GM12878 (cell line): ENCODE data around the gene USPL1. TPM values are rescaled to one million over a fixed set of nuclear protein-coding genes. Genes with fewer than 3 reads are reported as not detected.

Experiments used
- ATF7 ChIP-seq: fragments of 450-650 bp; IDR thresholded peaks from 2 replicates; pipeline ENCODE4 v1.6.1; 2016; ENCODE audit warnings: low read depth, mild to moderate bottlenecking
- BCL11A ChIP-seq: IDR thresholded peaks from 2 replicates; pipeline ENCODE4 v1.6.1; 2011; ENCODE audit warnings: low read depth, low read length
- CREM ChIP-seq: IDR thresholded peaks from 2 replicates; pipeline ENCODE4 v1.6.1; 2014; ENCODE audit warnings: antibody characterized with exemption, low read depth
- CTCF ChIP-seq, 3 experiments: IDR thresholded peaks in 2 of 3; conservative IDR thresholded peaks in 1 of 3; 2 replicates each; pipeline ENCODE4 v1.5.1; 2011; ENCODE audit warnings: low read depth in 3 of 3, low read length in 3 of 3, mild to moderate bottlenecking in 3 of 3, control low read depth in 2 of 3, moderate library complexity in 2 of 3, inconsistent platforms in 1 of 3, mixed read lengths in 1 of 3; ENCODE audit not compliant: control insufficient read depth in 2 of 3, insufficient read depth in 1 of 3; ENCODE audit errors: extremely low read depth in 1 of 3
- EGR1 ChIP-seq, 2 experiments: IDR thresholded peaks; 1 replicate in 1 of 2; 2 replicates in 1 of 2; pipeline ENCODE4 v1.6.1; 2011 to 2012; ENCODE audit warnings: low read depth in 2 of 2, low read length in 2 of 2, borderline replicate concordance in 1 of 2, mild to moderate bottlenecking in 1 of 2, moderate library complexity in 1 of 2
- GATAD2B ChIP-seq: fragments of 450-650 bp; conservative IDR thresholded peaks from 2 replicates; pipeline ENCODE4 v1.6.1; 2017; ENCODE audit warnings: low read depth, mild to moderate bottlenecking, moderate library complexity
- KLF5 ChIP-seq: fragments of 450-650 bp; IDR thresholded peaks from 2 replicates; pipeline ENCODE4 v1.6.1; 2014; ENCODE audit warnings: mild to moderate bottlenecking; ENCODE audit not compliant: partially characterized antibody
- MEF2A ChIP-seq: IDR thresholded peaks from 2 replicates; pipeline ENCODE4 v1.6.1; 2011; ENCODE audit warnings: low read depth, mild to moderate bottlenecking, low read length, moderate library complexity; ENCODE audit not compliant: insufficient read depth
- MLLT1 ChIP-seq: fragments of 450-650 bp; IDR thresholded peaks from 2 replicates; pipeline ENCODE4 v1.6.1; 2016; ENCODE audit warnings: mild to moderate bottlenecking
- POLR2AphosphoS2 ChIP-seq: IDR thresholded peaks from 2 replicates; pipeline ENCODE4 v1.6.1; 2011; ENCODE audit warnings: low read depth, mild to moderate bottlenecking, low read length, improper control_type of control experiment, moderate library complexity
- POU2F2 ChIP-seq: IDR thresholded peaks from 3 replicates; pipeline ENCODE4 v1.6.1; 2011; ENCODE audit warnings: low read depth, mild to moderate bottlenecking, low read length, borderline replicate concordance
- RB1 ChIP-seq: fragments of 450-650 bp; formaldehyde crosslinking; IDR thresholded peaks from 2 replicates; pipeline ENCODE4 v1.6.1; 2017; ENCODE audit warnings: mild to moderate bottlenecking, borderline replicate concordance
- RCOR1 ChIP-seq: conservative IDR thresholded peaks from 2 replicates; pipeline ENCODE4 v1.6.1; 2012; ENCODE audit warnings: low read depth, low read length, improper control_type of control experiment
- SMAD5 ChIP-seq: IDR thresholded peaks from 2 replicates; pipeline ENCODE4 v1.6.1; 2016; ENCODE audit warnings: antibody characterized with exemption, low read depth
- TARDBP ChIP-seq: IDR thresholded peaks from 2 replicates; pipeline ENCODE4 v1.6.1; 2016; ENCODE audit warnings: borderline replicate concordance
- ZBTB33 ChIP-seq: fragments of 450-650 bp; IDR thresholded peaks from 2 replicates; pipeline ENCODE4 v1.6.1; 2017; ENCODE audit warnings: mild to moderate bottlenecking
- ZBTB40 ChIP-seq: fragments of 450-650 bp; IDR thresholded peaks from 2 replicates; pipeline ENCODE4 v1.6.1; 2016; ENCODE audit warnings: mild to moderate bottlenecking, moderate library complexity, borderline replicate concordance
- ZNF622 ChIP-seq: fragments of 450-650 bp; IDR thresholded peaks from 2 replicates; pipeline ENCODE4 v1.6.1; 2017; ENCODE audit warnings: mild to moderate bottlenecking, inconsistent platforms
- ZSCAN29 ChIP-seq: fragments of 450-650 bp; IDR thresholded peaks from 2 replicates; pipeline ENCODE4 v1.6.1; 2017; ENCODE audit warnings: mild to moderate bottlenecking, moderate library complexity
- polyA plus RNA-seq, 11 experiments: library from polyadenylated mRNA; depleted of rRNA in 4 of 11; unstranded in 6 of 11; stranded (reverse) in 5 of 11; fragments of >200 nt; fragmentation: Nextera tagmentation in 4 of 11; fragmentation: Illumina TruSeq in 1 of 11; extraction: Ambion mirVana in 4 of 11; extraction: Trizol in 1 of 11; gene quantifications; 1 replicate in 1 of 11; 2 replicates in 10 of 11; pipeline versions ENCODE4 v1.2.1 to v1.2.3, GENCODE V29; 2011 to 2016; ENCODE audit warnings: inconsistent platforms in 2 of 11, missing spikeins in 2 of 11, low read depth in 1 of 11
- total RNA-seq, 4 experiments: library from RNA; depleted of rRNA in 3 of 4; stranded (reverse); fragments of >200 nt in 3 of 4; fragmentation: Illumina TruSeq in 1 of 4; extraction: Trizol in 1 of 4; gene quantifications; 2 replicates each; pipeline versions ENCODE4 v1.2.1 to v1.2.3, GENCODE V29; 2013 to 2021

The USPL1 gene
- total and polyA plus RNA-seq, 10 of the 15 experiments (the other 5 are each of a cell fraction or from before 2014, with no cell fraction given): 7.9 to 23.2 (median 15.8) TPM

GRCh38 chr13:30673669-30674521 is 56.2 kb downstream of the USPL1 start (continued):
- TF ChIP-seq ZBTB40 (peak; percentile 67), RB1 (peak; percentile 97; the same call in 1 of the 2 replicates), EGR1 (IDR thresholded peaks at IDR 0.05; ENCODE audit: borderline replicate concordance in 1 of 2, low read depth in 2 of 2, low read length in 2 of 2) (peak in 1 of 2 experiments; percentile 72; a peak in 2 of 3 replicates), CREM (peak; percentile 22; the same call in 1 of the 2 replicates), MLLT1 (no peak), MEF2A (peak; percentile 33; the same call in 1 of the 2 replicates), POU2F2 (no peak; the same call in 2 of the 3 replicates), ZNF622 (no peak), BCL11A (peak; percentile 44), ZSCAN29 (peak; percentile 86), ATF7 (no peak), ZBTB33 (no peak), SMAD5 (no peak), KLF5 (peak; percentile 84), TARDBP (peak; percentile 99), POLR2AphosphoS2 (no peak), GATAD2B (peak; percentile 98), RCOR1 (peak; percentile 69), CTCF (IDR thresholded peaks at IDR 0.05 in 2 of 3, conservative IDR thresholded peaks at IDR 0.05 in 1 of 3; ENCODE audit: control insufficient read depth in 2 of 3, extremely low read depth in 1 of 3, insufficient read depth in 1 of 3, low read depth in 3 of 3, low read length in 3 of 3) (peak; percentile 64 to 73 (median 71))
